Endodermal cell (in vitro differentiated cells): ENCODE measurements around the gene ATP9A. TPM values are rescaled to one million over a fixed set of nuclear protein-coding genes. Genes with fewer than 3 reads are reported as not detected.

Source experiments
- DNase-seq: peaks from one replicate; pipeline ENCODE4 v3.0.0-alpha.2; 2017
- H3K27ac ChIP-seq: 2 replicates; pipeline ENCODE4 v1.5.1; 2013; ENCODE audit warnings: mild to moderate bottlenecking, low read depth, low read length, moderate library complexity
- H3K27me3 ChIP-seq: 2 replicates; pipeline ENCODE4 v1.6.1; 2013; ENCODE audit warnings: mild to moderate bottlenecking, low read length, moderate library complexity; ENCODE audit not compliant: insufficient read depth, control insufficient read depth, poor library complexity, severe bottlenecking
- H3K36me3 ChIP-seq: 2 replicates; pipeline ENCODE4 v1.7.0; 2013; ENCODE audit warnings: mild to moderate bottlenecking, low read length, moderate library complexity; ENCODE audit not compliant: control insufficient read depth, insufficient read depth
- H3K4me1 ChIP-seq: one replicate; pipeline ENCODE4 v1.7.0; 2013; ENCODE audit warnings: low read length; ENCODE audit not compliant: control insufficient read depth, insufficient read depth
- H3K4me3 ChIP-seq: 2 replicates; pipeline ENCODE4 v1.5.1; 2013; ENCODE audit warnings: mild to moderate bottlenecking, low read length, moderate library complexity
- H3K9ac ChIP-seq: 2 replicates; pipeline ENCODE4 v1.6.1; 2013; ENCODE audit warnings: mild to moderate bottlenecking, low read length, moderate library complexity; ENCODE audit not compliant: poor library complexity, severe bottlenecking; ENCODE audit errors: extremely low read depth
- H3K9me3 ChIP-seq: 2 replicates; pipeline ENCODE4 v1.6.1; 2013; ENCODE audit warnings: mild to moderate bottlenecking, low read length, moderate library complexity; ENCODE audit not compliant: control insufficient read depth
- H3K27ac Mint-ChIP-seq: 2 replicates; pipeline ENCODE4 v1.8.0; 2020; ENCODE audit warnings: mixed read lengths
- H3K27me3 Mint-ChIP-seq: 2 replicates; pipeline ENCODE4 v1.8.0; 2021; ENCODE audit warnings: mild to moderate bottlenecking, mixed read lengths; ENCODE audit not compliant: insufficient read depth
- H3K36me3 Mint-ChIP-seq: 2 replicates; pipeline ENCODE4 v1.8.0; 2020; ENCODE audit warnings: low read depth, mixed read lengths
- H3K4me1 Mint-ChIP-seq: 2 replicates; pipeline ENCODE4 v1.8.0; 2020; ENCODE audit warnings: mixed read lengths
- H3K4me3 Mint-ChIP-seq: 2 replicates; pipeline ENCODE4 v1.8.0; 2020; ENCODE audit warnings: mild to moderate bottlenecking, moderate library complexity, mixed read lengths
- H3K9me3 Mint-ChIP-seq: 2 replicates; pipeline ENCODE4 v1.8.0; 2020; ENCODE audit warnings: mild to moderate bottlenecking, mixed read lengths
- CTCF ChIP-seq: fragments of 200-600 bp; sonication (generic); conservative IDR thresholded peaks from 2 replicates; pipeline ENCODE4 v1.5.0; 2021; ENCODE audit warnings: antibody characterized with exemption, mild to moderate bottlenecking
- WGBS, 2 experiments: methylation state at CpG; one replicate each; pipeline versions ENCODE4 v1.1.5 to v1.1.7; 2013; ENCODE audit warnings: missing lambda C conversion rate in 2 of 2, mixed read lengths in 1 of 2; ENCODE audit not compliant: insufficient coverage in 1 of 2, insufficient read length in 1 of 2; 5-methylcytosine and 5-hydroxymethylcytosine counted together
- total RNA-seq, 2 donors: library from RNA; stranded (reverse); fragmentation: NEBNext Ultra II Directional in 1 of 2; extraction: Animal tissue kit (Norgen Biotek cat#: 25700) in 1 of 2; gene quantifications; 2 replicates in 1 of 2; 3 replicates in 1 of 2; pipeline ENCODE4 v1.2.1, GENCODE V29; 2021

Gene ATP9A
- total RNA-seq, 2 donors from 2014 or later: 26.7 to 27.9 TPM

GRCh38 chr20:51547951-51548350 is 220.2 kb downstream of the ATP9A start:
- Mint-ChIP-seq H3K4me1 (peaks cover 5% of the 10 kb centered on the region), H3K9me3 (no peaks in the 10 kb centered on the region), H3K4me3 (no peak overlapping the region), H3K27me3 (peaks cover 64% of the 10 kb centered on the region), H3K36me3 (no peaks in the 10 kb centered on the region), H3K27ac (no peak overlapping the region)
- H3K4me3 ChIP-seq: no peak overlapping the region
- peaks cover 50% of the 10 kb centered on the region for H3K27me3 ChIP-seq
- no peak for DNase-seq
- no peaks in the 10 kb centered on the region for H3K36me3 ChIP-seq
- H3K9ac ChIP-seq: no peak overlapping the region
- TF ChIP-seq CTCF: no peak
- H3K27ac ChIP-seq: no peak overlapping the region
- H3K9me3 ChIP-seq: no peaks in the 10 kb centered on the region
- no peaks in the 10 kb centered on the region for H3K4me1 ChIP-seq
- 80 to 90% methylated on average over 4 to 7 of the region's 7 CpGs for WGBS, 2 experiments

Other genes with a start within 250 kb of the ATP9A start
- gene NFATC2, start 225.7 kb downstream of the ATP9A start, total RNA-seq: 1 to 10 TPM; 1.5 to 2.1 TPM
- gene SALL4, start 34.1 kb upstream of the ATP9A start, total RNA-seq: 100 to 1,000 TPM; 333 to 397 TPM